DOHH2 (cell line): ENCODE measurements around the gene UMAD1.

Experiments
- CTCF ChIP-seq: fragments of 200-600 bp; sonication (generic); IDR thresholded peaks from one replicate; pipeline ENCODE4 v1.5.1; 2014; ENCODE audit warnings: antibody characterized with exemption, mild to moderate bottlenecking, low read depth, low read length; ENCODE audit not compliant: poor library complexity, severe bottlenecking
- EZH2phosphoT487 ChIP-seq: fragments of 200-600 bp; sonication (generic); IDR thresholded peaks from 2 replicates; pipeline ENCODE4 v1.6.1; 2017; ENCODE audit warnings: borderline replicate concordance, mild to moderate bottlenecking, antibody characterized with exemption, low read length, moderate library complexity, mixed read lengths

GRCh38 chr7:7919449-7919945 is 278.9 kb downstream of the UMAD1 start:
- no peak for TF ChIP-seq CTCF
- no peak for TF ChIP-seq EZH2phosphoT487
